Liver (tissue), 9 donors: ENCODE data around the gene STRN. TPM values are rescaled to one million over a fixed set of nuclear protein-coding genes. Genes with fewer than 3 reads are reported as not detected.

Experiments used
- DNase-seq: peaks from one replicate; pipeline ENCODE4 v3.0.0-alpha.2; 2017; ENCODE audit warnings: low spot score
- H3K27ac ChIP-seq, 2 donors: one replicate each; pipeline ENCODE4 v1.7.0; 2013; ENCODE audit warnings: inconsistent platforms in 2 of 2, low read length in 2 of 2, control low read depth in 1 of 2, low read depth in 1 of 2, mild to moderate bottlenecking in 1 of 2
- H3K27me3 ChIP-seq, 4 donors: one replicate each; pipeline versions ENCODE4 v1.6.1 to v1.7.0; 2013; ENCODE audit warnings: low read length in 3 of 4, inconsistent platforms in 1 of 4, mild to moderate bottlenecking in 1 of 4, moderate library complexity in 1 of 4; ENCODE audit not compliant: control insufficient read depth in 4 of 4, insufficient read depth in 4 of 4
- H3K36me3 ChIP-seq, 4 donors: one replicate each; pipeline versions ENCODE4 v1.6.1 to v1.7.0; 2013; ENCODE audit warnings: low read length in 3 of 4, mild to moderate bottlenecking in 3 of 4, low read depth in 1 of 4, moderate library complexity in 1 of 4; ENCODE audit not compliant: control insufficient read depth in 4 of 4, insufficient read depth in 3 of 4
- H3K4me1 ChIP-seq, 4 donors: one replicate each; pipeline versions ENCODE4 v1.6.1 to v1.7.0; 2013; ENCODE audit warnings: low read length in 3 of 4, mild to moderate bottlenecking in 3 of 4, moderate library complexity in 1 of 4; ENCODE audit not compliant: control insufficient read depth in 4 of 4, insufficient read depth in 4 of 4
- H3K4me3 ChIP-seq, 3 donors: one replicate each; pipeline versions ENCODE4 v1.6.1 to v1.7.0; 2013; ENCODE audit warnings: low read length in 3 of 3, control low read depth in 1 of 3, low read depth in 1 of 3, mild to moderate bottlenecking in 1 of 3
- H3K9ac ChIP-seq, 2 donors: one replicate each; pipeline ENCODE4 v1.7.0; 2013; ENCODE audit warnings: low read length in 2 of 2, mild to moderate bottlenecking in 2 of 2, moderate library complexity in 2 of 2, control low read depth in 1 of 2, low read depth in 1 of 2
- H3K9me3 ChIP-seq, 4 donors: one replicate each; pipeline versions ENCODE4 v1.6.1 to v1.7.0; 2013; ENCODE audit warnings: low read length in 3 of 4; ENCODE audit not compliant: control insufficient read depth in 4 of 4
- FOXA1 ChIP-seq: IDR thresholded peaks from 2 replicates; pipeline ENCODE4 v1.6.1; 2016; ENCODE audit warnings: antibody characterized with exemption
- FOXA2 ChIP-seq: IDR thresholded peaks from 2 replicates; pipeline ENCODE4 v1.6.1; 2016; ENCODE audit warnings: antibody characterized with exemption
- GABPA ChIP-seq, 2 donors: IDR thresholded peaks in 1 of 2; conservative IDR thresholded peaks in 1 of 2; 2 replicates each; pipeline ENCODE4 v1.6.1; 2016; ENCODE audit warnings: antibody characterized with exemption in 2 of 2, mild to moderate bottlenecking in 1 of 2, moderate library complexity in 1 of 2
- HNF4A ChIP-seq, 2 donors: conservative IDR thresholded peaks; 2 replicates each; pipeline ENCODE4 v1.6.1; 2016; ENCODE audit warnings: antibody characterized with exemption in 2 of 2, mild to moderate bottlenecking in 2 of 2
- HNF4G ChIP-seq: IDR thresholded peaks from 2 replicates; pipeline ENCODE4 v1.6.1; 2016; ENCODE audit warnings: antibody characterized with exemption
- JUND ChIP-seq, 2 donors: IDR thresholded peaks; 2 replicates each; pipeline ENCODE4 v1.6.1; 2016; ENCODE audit warnings: antibody characterized with exemption in 2 of 2
- RXRA ChIP-seq, 2 donors: IDR thresholded peaks; 2 replicates each; pipeline ENCODE4 v1.6.1; 2017 to 2018; ENCODE audit warnings: antibody characterized with exemption in 2 of 2, mild to moderate bottlenecking in 1 of 2
- SP1 ChIP-seq: IDR thresholded peaks from 2 replicates; pipeline ENCODE4 v1.6.1; 2018; ENCODE audit warnings: antibody characterized with exemption, mild to moderate bottlenecking
- TAF1 ChIP-seq: conservative IDR thresholded peaks from 2 replicates; pipeline ENCODE4 v1.6.1; 2016; ENCODE audit warnings: antibody characterized with exemption, mild to moderate bottlenecking
- YY1 ChIP-seq: IDR thresholded peaks from 2 replicates; pipeline ENCODE4 v1.6.1; 2016; ENCODE audit warnings: antibody characterized with exemption, mild to moderate bottlenecking
- WGBS: extraction: QIAGEN DNeasy Blood & Tissue Kit; methylation state at CpG from one replicate; pipeline ENCODE4 v1.1.7; 2013; 5-methylcytosine and 5-hydroxymethylcytosine counted together
- polyA plus RNA-seq, 2 donors: library from polyadenylated mRNA; stranded (reverse) in 1 of 2; unstranded in 1 of 2; fragments of 200-250 nt in 1 of 2; fragments of >200 nt in 1 of 2; fragmentation: Nextera tagmentation in 1 of 2; extraction: Ambion mirVana in 1 of 2; gene quantifications; one replicate each; pipeline versions ENCODE4 v1.2.1 to v1.2.3, GENCODE V29; 2013 to 2015
- total RNA-seq, 2 donors: library from RNA; depleted of rRNA; stranded (reverse); fragments of >200 nt; gene quantifications; one replicate each; pipeline ENCODE4 v1.2.3, GENCODE V29; 2014
- TF ChIP-seq, protein P1 (sequence below): IDR thresholded peaks from 2 replicates; pipeline ENCODE4 v1.6.1; 2016; ENCODE audit warnings: antibody characterized with exemption, mild to moderate bottlenecking
- TF ChIP-seq, protein P2 (sequence below): fragments of 150-350 bp; IDR thresholded peaks from 2 replicates; pipeline ENCODE4 v1.5.1; 2017; ENCODE audit warnings: improper control_type of control experiment, low read depth, low read length; ENCODE audit not compliant: missing input control
- TF ChIP-seq, protein P3 (sequence below): IDR thresholded peaks from 2 replicates; pipeline ENCODE4 v1.6.1; 2016; ENCODE audit warnings: antibody characterized with exemption
- TF ChIP-seq, protein P4 (sequence below): IDR thresholded peaks from 2 replicates; pipeline ENCODE4 v1.6.1; 2016; ENCODE audit warnings: antibody characterized with exemption
- TF ChIP-seq, protein P5 (sequence below): IDR thresholded peaks from 2 replicates; pipeline ENCODE4 v1.6.1; 2016; ENCODE audit warnings: antibody characterized with exemption
- donor health status: healthy.
- donor health status: healthy.
- donor health status: healthy.
- donor health status: healthy.
- donor health status: healthy.

The STRN gene
- total and polyA plus RNA-seq, 4 donors, result 2.5 to 11.9 (median 5.6) TPM

DNA sequence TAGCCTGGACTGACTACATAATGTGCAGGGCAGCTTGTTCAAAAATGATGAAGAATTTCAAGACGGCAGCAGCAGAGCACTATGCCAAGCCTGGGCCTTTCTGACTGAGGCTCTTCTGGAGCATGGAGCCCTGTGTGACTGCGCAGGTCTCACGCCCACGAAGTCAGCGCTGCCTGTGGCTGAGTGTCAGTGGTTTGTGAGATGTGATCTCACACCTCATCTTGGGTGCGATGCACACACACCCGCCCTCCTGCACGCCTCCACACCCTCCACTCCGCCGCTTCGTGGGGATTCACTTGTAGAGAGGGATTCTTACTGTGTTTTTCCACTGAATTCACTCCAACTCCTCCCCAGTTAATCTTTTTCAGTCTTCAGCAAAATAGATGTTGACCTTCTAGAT is 166.0 kb downstream of the STRN start (continued):
- TF ChIP-seq RXRA (IDR thresholded peaks at IDR 0.05) (no peak), FOXA2 (no peak), FOXA1 (no peak)

DNA sequence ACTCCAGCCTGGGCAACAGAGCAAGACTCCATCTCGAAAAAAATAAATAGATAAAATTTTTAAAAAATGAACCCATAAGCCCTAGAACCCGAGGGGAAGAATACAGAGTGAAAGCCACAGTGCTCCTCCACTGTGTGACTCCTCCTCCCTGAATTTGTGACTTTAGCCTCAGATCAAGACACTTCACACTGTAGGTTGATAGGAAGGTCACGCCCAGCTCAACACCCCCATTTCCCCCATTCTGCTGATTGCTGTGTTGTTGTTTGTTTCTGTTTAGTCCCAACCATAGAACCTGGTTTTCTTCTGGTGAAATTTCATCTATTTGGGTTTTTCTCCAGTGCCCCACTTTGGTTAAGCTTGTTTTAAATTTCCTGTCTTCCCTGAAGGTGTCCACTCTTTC is 167.6 kb downstream of the STRN start:
- H3K27ac ChIP-seq, result no peak overlapping the region
- no peak for DNase-seq
- no peaks in the 10 kb centered on the region for H3K36me3 ChIP-seq
- H3K9me3 ChIP-seq, result no peaks in the 10 kb centered on the region
- H3K9ac ChIP-seq, result no peak overlapping the region
- H3K4me1 ChIP-seq, result no peaks in the 10 kb centered on the region
- no peak overlapping the region for H3K4me3 ChIP-seq
- no peak for TF ChIP-seq HNF4A (conservative IDR thresholded peaks at IDR 0.05)
- TF ChIP-seq, protein P1, sequence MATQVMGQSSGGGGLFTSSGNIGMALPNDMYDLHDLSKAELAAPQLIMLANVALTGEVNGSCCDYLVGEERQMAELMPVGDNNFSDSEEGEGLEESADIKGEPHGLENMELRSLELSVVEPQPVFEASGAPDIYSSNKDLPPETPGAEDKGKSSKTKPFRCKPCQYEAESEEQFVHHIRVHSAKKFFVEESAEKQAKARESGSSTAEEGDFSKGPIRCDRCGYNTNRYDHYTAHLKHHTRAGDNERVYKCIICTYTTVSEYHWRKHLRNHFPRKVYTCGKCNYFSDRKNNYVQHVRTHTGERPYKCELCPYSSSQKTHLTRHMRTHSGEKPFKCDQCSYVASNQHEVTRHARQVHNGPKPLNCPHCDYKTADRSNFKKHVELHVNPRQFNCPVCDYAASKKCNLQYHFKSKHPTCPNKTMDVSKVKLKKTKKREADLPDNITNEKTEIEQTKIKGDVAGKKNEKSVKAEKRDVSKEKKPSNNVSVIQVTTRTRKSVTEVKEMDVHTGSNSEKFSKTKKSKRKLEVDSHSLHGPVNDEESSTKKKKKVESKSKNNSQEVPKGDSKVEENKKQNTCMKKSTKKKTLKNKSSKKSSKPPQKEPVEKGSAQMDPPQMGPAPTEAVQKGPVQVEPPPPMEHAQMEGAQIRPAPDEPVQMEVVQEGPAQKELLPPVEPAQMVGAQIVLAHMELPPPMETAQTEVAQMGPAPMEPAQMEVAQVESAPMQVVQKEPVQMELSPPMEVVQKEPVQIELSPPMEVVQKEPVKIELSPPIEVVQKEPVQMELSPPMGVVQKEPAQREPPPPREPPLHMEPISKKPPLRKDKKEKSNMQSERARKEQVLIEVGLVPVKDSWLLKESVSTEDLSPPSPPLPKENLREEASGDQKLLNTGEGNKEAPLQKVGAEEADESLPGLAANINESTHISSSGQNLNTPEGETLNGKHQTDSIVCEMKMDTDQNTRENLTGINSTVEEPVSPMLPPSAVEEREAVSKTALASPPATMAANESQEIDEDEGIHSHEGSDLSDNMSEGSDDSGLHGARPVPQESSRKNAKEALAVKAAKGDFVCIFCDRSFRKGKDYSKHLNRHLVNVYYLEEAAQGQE, result no peak
- TF ChIP-seq, protein P2, sequence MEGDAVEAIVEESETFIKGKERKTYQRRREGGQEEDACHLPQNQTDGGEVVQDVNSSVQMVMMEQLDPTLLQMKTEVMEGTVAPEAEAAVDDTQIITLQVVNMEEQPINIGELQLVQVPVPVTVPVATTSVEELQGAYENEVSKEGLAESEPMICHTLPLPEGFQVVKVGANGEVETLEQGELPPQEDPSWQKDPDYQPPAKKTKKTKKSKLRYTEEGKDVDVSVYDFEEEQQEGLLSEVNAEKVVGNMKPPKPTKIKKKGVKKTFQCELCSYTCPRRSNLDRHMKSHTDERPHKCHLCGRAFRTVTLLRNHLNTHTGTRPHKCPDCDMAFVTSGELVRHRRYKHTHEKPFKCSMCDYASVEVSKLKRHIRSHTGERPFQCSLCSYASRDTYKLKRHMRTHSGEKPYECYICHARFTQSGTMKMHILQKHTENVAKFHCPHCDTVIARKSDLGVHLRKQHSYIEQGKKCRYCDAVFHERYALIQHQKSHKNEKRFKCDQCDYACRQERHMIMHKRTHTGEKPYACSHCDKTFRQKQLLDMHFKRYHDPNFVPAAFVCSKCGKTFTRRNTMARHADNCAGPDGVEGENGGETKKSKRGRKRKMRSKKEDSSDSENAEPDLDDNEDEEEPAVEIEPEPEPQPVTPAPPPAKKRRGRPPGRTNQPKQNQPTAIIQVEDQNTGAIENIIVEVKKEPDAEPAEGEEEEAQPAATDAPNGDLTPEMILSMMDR, result no peak
- 83% methylated on average over 3 of the region's 3 CpGs for WGBS
- H3K27me3 ChIP-seq, result peaks cover 0 to 6% (median 0%) of the 10 kb centered on the region in 4 donors

DNA sequence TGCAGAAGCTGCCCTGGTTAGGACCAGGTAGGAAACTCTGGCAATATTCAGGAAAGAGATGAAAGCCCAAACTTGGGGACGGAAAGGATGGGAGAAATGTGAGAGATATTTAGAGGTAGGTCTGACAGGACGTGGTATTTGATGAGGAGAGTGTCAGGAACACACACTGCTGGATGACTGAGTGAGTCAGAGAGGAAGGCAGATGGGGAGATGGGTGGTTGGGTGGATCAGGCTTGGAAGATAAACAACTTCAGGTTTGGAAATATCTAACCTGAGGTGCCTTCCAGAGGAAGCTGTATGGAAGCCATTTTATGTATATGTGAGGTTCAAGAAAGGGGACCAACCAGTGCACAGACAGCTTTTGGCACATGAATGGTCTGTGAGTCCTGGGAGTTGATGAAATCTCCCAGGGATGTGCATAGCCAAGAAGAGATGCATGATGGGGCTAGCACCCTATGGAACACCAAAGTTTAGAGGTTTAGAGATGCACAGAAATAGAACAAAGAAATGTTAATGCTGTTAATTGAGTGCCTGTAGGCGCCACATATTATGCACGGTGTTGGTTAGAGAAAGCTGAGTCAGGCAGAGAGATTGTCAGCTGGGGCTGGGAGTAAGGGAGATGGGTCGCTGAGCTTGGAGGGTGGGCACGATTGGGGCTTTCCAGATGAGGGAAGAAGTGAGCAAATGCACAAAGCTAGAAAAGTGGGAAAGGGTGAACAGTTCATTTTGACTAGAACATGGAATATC is 168.8 kb downstream of the STRN start:
- Histone ChIP-seq H3K9me3 (no peaks in the 10 kb centered on the region), H3K9ac (no peak overlapping the region), H3K27me3 (peaks cover 0 to 6% (median 0%) of the 10 kb centered on the region in 4 donors), H3K27ac (no peak overlapping the region), H3K4me1 (no peaks in the 10 kb centered on the region), H3K36me3 (no peaks in the 10 kb centered on the region), H3K4me3 (no peak overlapping the region)
- WGBS, result 61% methylated on average over 6 of the region's 6 CpGs
- DNase-seq, result no peak
- TF ChIP-seq HNF4G, result no peak
- TF ChIP-seq, protein P1, result no peak
- TF ChIP-seq, protein P3, sequence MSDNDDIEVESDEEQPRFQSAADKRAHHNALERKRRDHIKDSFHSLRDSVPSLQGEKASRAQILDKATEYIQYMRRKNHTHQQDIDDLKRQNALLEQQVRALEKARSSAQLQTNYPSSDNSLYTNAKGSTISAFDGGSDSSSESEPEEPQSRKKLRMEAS, result no peak
- TF ChIP-seq YY1, result no peak
- TF ChIP-seq, protein P2, result no peak
- no peak for TF ChIP-seq HNF4A (conservative IDR thresholded peaks at IDR 0.05)
- TF ChIP-seq, protein P4, sequence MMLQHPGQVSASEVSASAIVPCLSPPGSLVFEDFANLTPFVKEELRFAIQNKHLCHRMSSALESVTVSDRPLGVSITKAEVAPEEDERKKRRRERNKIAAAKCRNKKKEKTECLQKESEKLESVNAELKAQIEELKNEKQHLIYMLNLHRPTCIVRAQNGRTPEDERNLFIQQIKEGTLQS, result no peak
- TF ChIP-seq TAF1, result no peak
- TF ChIP-seq SP1, result no peak
- TF ChIP-seq, protein P5, sequence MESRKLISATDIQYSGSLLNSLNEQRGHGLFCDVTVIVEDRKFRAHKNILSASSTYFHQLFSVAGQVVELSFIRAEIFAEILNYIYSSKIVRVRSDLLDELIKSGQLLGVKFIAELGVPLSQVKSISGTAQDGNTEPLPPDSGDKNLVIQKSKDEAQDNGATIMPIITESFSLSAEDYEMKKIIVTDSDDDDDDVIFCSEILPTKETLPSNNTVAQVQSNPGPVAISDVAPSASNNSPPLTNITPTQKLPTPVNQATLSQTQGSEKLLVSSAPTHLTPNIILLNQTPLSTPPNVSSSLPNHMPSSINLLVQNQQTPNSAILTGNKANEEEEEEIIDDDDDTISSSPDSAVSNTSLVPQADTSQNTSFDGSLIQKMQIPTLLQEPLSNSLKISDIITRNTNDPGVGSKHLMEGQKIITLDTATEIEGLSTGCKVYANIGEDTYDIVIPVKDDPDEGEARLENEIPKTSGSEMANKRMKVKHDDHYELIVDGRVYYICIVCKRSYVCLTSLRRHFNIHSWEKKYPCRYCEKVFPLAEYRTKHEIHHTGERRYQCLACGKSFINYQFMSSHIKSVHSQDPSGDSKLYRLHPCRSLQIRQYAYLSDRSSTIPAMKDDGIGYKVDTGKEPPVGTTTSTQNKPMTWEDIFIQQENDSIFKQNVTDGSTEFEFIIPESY, result no peak
- TF ChIP-seq JUND (IDR thresholded peaks at IDR 0.05), result no peak
- no peak for TF ChIP-seq GABPA (IDR thresholded peaks at IDR 0.05 in 1 of 2, conservative IDR thresholded peaks at IDR 0.05 in 1 of 2)
- TF ChIP-seq FOXA2, result no peak
